Liver (tissue), 9 donors: ENCODE data around the gene SEPTIN1. TPM values are rescaled to one million over a fixed set of nuclear protein-coding genes. Genes with fewer than 3 reads are reported as not detected.

Experiments
- DNase-seq: peaks from one replicate; pipeline ENCODE4 v3.0.0-alpha.2; 2017; ENCODE audit warnings: low spot score
- H3K27ac ChIP-seq, 2 donors: one replicate each; pipeline ENCODE4 v1.7.0; 2013; ENCODE audit warnings: inconsistent platforms in 2 of 2, low read length in 2 of 2, control low read depth in 1 of 2, low read depth in 1 of 2, mild to moderate bottlenecking in 1 of 2
- H3K27me3 ChIP-seq, 4 donors: one replicate each; pipeline versions ENCODE4 v1.6.1 to v1.7.0; 2013; ENCODE audit warnings: low read length in 3 of 4, inconsistent platforms in 1 of 4, mild to moderate bottlenecking in 1 of 4, moderate library complexity in 1 of 4; ENCODE audit not compliant: control insufficient read depth in 4 of 4, insufficient read depth in 4 of 4
- H3K36me3 ChIP-seq, 4 donors: one replicate each; pipeline versions ENCODE4 v1.6.1 to v1.7.0; 2013; ENCODE audit warnings: low read length in 3 of 4, mild to moderate bottlenecking in 3 of 4, low read depth in 1 of 4, moderate library complexity in 1 of 4; ENCODE audit not compliant: control insufficient read depth in 4 of 4, insufficient read depth in 3 of 4
- H3K4me1 ChIP-seq, 4 donors: one replicate each; pipeline versions ENCODE4 v1.6.1 to v1.7.0; 2013; ENCODE audit warnings: low read length in 3 of 4, mild to moderate bottlenecking in 3 of 4, moderate library complexity in 1 of 4; ENCODE audit not compliant: control insufficient read depth in 4 of 4, insufficient read depth in 4 of 4
- H3K4me3 ChIP-seq, 3 donors: one replicate each; pipeline versions ENCODE4 v1.6.1 to v1.7.0; 2013; ENCODE audit warnings: low read length in 3 of 3, control low read depth in 1 of 3, low read depth in 1 of 3, mild to moderate bottlenecking in 1 of 3
- H3K9ac ChIP-seq, 2 donors: one replicate each; pipeline ENCODE4 v1.7.0; 2013; ENCODE audit warnings: low read length in 2 of 2, mild to moderate bottlenecking in 2 of 2, moderate library complexity in 2 of 2, control low read depth in 1 of 2, low read depth in 1 of 2
- H3K9me3 ChIP-seq, 4 donors: one replicate each; pipeline versions ENCODE4 v1.6.1 to v1.7.0; 2013; ENCODE audit warnings: low read length in 3 of 4; ENCODE audit not compliant: control insufficient read depth in 4 of 4
- ATF3 ChIP-seq: IDR thresholded peaks from 2 replicates; pipeline ENCODE4 v1.6.1; 2016; ENCODE audit warnings: antibody characterized with exemption
- CTCF ChIP-seq: fragments of 150-350 bp; IDR thresholded peaks from 2 replicates; pipeline ENCODE4 v1.5.1; 2017; ENCODE audit warnings: improper control_type of control experiment, low read depth, low read length; ENCODE audit not compliant: missing input control
- EGR1 ChIP-seq, 2 donors: IDR thresholded peaks; 2 replicates each; pipeline ENCODE4 v1.6.1; 2016 to 2018; ENCODE audit warnings: antibody characterized with exemption in 2 of 2, low read depth in 2 of 2
- FOXA1 ChIP-seq: IDR thresholded peaks from 2 replicates; pipeline ENCODE4 v1.6.1; 2016; ENCODE audit warnings: antibody characterized with exemption
- FOXA2 ChIP-seq: IDR thresholded peaks from 2 replicates; pipeline ENCODE4 v1.6.1; 2016; ENCODE audit warnings: antibody characterized with exemption
- GABPA ChIP-seq, 2 donors: IDR thresholded peaks in 1 of 2; conservative IDR thresholded peaks in 1 of 2; 2 replicates each; pipeline ENCODE4 v1.6.1; 2016; ENCODE audit warnings: antibody characterized with exemption in 2 of 2, mild to moderate bottlenecking in 1 of 2, moderate library complexity in 1 of 2
- HNF4A ChIP-seq, 2 donors: conservative IDR thresholded peaks; 2 replicates each; pipeline ENCODE4 v1.6.1; 2016; ENCODE audit warnings: antibody characterized with exemption in 2 of 2, mild to moderate bottlenecking in 2 of 2
- HNF4G ChIP-seq: IDR thresholded peaks from 2 replicates; pipeline ENCODE4 v1.6.1; 2016; ENCODE audit warnings: antibody characterized with exemption
- JUND ChIP-seq, 2 donors: IDR thresholded peaks; 2 replicates each; pipeline ENCODE4 v1.6.1; 2016; ENCODE audit warnings: antibody characterized with exemption in 2 of 2
- MAX ChIP-seq: IDR thresholded peaks from 2 replicates; pipeline ENCODE4 v1.6.1; 2016; ENCODE audit warnings: antibody characterized with exemption
- NR2F2 ChIP-seq: IDR thresholded peaks from 2 replicates; pipeline ENCODE4 v1.6.1; 2016; ENCODE audit warnings: antibody characterized with exemption
- RAD21 ChIP-seq, 2 donors: IDR thresholded peaks; 2 replicates each; pipeline ENCODE4 v1.6.1; 2016; ENCODE audit warnings: antibody characterized with exemption in 2 of 2, mild to moderate bottlenecking in 2 of 2
- REST ChIP-seq: IDR thresholded peaks from 2 replicates; pipeline ENCODE4 v1.6.1; 2016; ENCODE audit warnings: antibody characterized with exemption, mild to moderate bottlenecking
- RXRA ChIP-seq, 2 donors: IDR thresholded peaks; 2 replicates each; pipeline ENCODE4 v1.6.1; 2017 to 2018; ENCODE audit warnings: antibody characterized with exemption in 2 of 2, mild to moderate bottlenecking in 1 of 2
- SP1 ChIP-seq: IDR thresholded peaks from 2 replicates; pipeline ENCODE4 v1.6.1; 2018; ENCODE audit warnings: antibody characterized with exemption, mild to moderate bottlenecking
- TAF1 ChIP-seq: conservative IDR thresholded peaks from 2 replicates; pipeline ENCODE4 v1.6.1; 2016; ENCODE audit warnings: antibody characterized with exemption, mild to moderate bottlenecking
- YY1 ChIP-seq: IDR thresholded peaks from 2 replicates; pipeline ENCODE4 v1.6.1; 2016; ENCODE audit warnings: antibody characterized with exemption, mild to moderate bottlenecking
- ZBTB33 ChIP-seq: IDR thresholded peaks from 2 replicates; pipeline ENCODE4 v1.6.1; 2016; ENCODE audit warnings: antibody characterized with exemption
- WGBS: extraction: QIAGEN DNeasy Blood & Tissue Kit; methylation state at CpG from one replicate; pipeline ENCODE4 v1.1.7; 2013; 5-methylcytosine and 5-hydroxymethylcytosine counted together
- polyA plus RNA-seq, 2 donors: library from polyadenylated mRNA; stranded (reverse) in 1 of 2; unstranded in 1 of 2; fragments of 200-250 nt in 1 of 2; fragments of >200 nt in 1 of 2; fragmentation: Nextera tagmentation in 1 of 2; extraction: Ambion mirVana in 1 of 2; gene quantifications; one replicate each; pipeline versions ENCODE4 v1.2.1 to v1.2.3, GENCODE V29; 2013 to 2015
- total RNA-seq, 2 donors: library from RNA; depleted of rRNA; stranded (reverse); fragments of >200 nt; gene quantifications; one replicate each; pipeline ENCODE4 v1.2.3, GENCODE V29; 2014
- donor health status: healthy.
- donor health status: healthy.
- donor health status: healthy.
- donor health status: healthy.
- donor health status: healthy.

SEPTIN1 gene
- total and polyA plus RNA-seq, 4 donors = 0.42 to 2.8 (median 1.2) TPM

- 96% methylated on average over 8 of the region's 8 CpGs for WGBS
- TF ChIP-seq RAD21 (IDR thresholded peaks at IDR 0.05) = no peak
- no peaks in the 10 kb centered on the region for H3K9me3 ChIP-seq
Observed at GRCh38 chr16:30376461-30376902, 5.9 kb downstream of the SEPTIN1 start.

GRCh38 chr16:30375864-30376263, 6.5 kb downstream of the SEPTIN1 start:
- no peaks in the 10 kb centered on the region for H3K27me3 ChIP-seq
- no peaks in the 10 kb centered on the region for H3K36me3 ChIP-seq
- H3K9me3 ChIP-seq = no peaks in the 10 kb centered on the region
- no peak overlapping the region for H3K9ac ChIP-seq
- DNase-seq = no peak
- TF ChIP-seq YY1 (no peak), RAD21 (IDR thresholded peaks at IDR 0.05) (no peak)
- WGBS = 96% methylated on average over 8 of the region's 8 CpGs
- peaks cover 5 to 21% (median 11%) of the 10 kb centered on the region in 4 donors for H3K4me1 ChIP-seq
- H3K4me3 ChIP-seq = no peak overlapping the region
- no peak overlapping the region for H3K27ac ChIP-seq

More at GRCh38 chr16:30376461-30376902, 5.9 kb downstream of the SEPTIN1 start:
- Histone ChIP-seq H3K27ac (no peak overlapping the region), H3K27me3 (no peaks in the 10 kb centered on the region), H3K36me3 (no peaks in the 10 kb centered on the region), H3K9ac (no peak overlapping the region), H3K4me3 (no peak overlapping the region), H3K4me1 (peaks cover 5 to 15% (median 9%) of the 10 kb centered on the region in 4 donors)
- no peak for DNase-seq

GRCh38 chr16:30374538-30374937, 7.8 kb downstream of the SEPTIN1 start, which contains the start of gene MYL11:
Gene MYL11, plus strand, starts transcription at chr16:30374802. Its CDS starts 56 bp downstream, at chr16:30374858.
- Histone ChIP-seq H3K9ac (no peak within 1 kb of the TSS), H3K27ac (peak within 1 kb of the TSS in 1 of 2 donors; percentile 38), H3K27me3 (no peaks in the 10 kb centered on the region), H3K4me3 (no peak within 1 kb of the TSS), H3K4me1 (peaks cover 5 to 21% (median 11%) of the 10 kb centered on the region in 4 donors), H3K9me3 (no peaks in the 10 kb centered on the region), H3K36me3 (no peaks in the 10 kb centered on the region)
- no peak for TF ChIP-seq NR2F2
- no peak for TF ChIP-seq YY1
- TF ChIP-seq CTCF = no peak
- no peak for TF ChIP-seq JUND (IDR thresholded peaks at IDR 0.05)
- no peak for TF ChIP-seq SP1
- no peak for TF ChIP-seq MAX
- TF ChIP-seq GABPA (IDR thresholded peaks at IDR 0.05 in 1 of 2, conservative IDR thresholded peaks at IDR 0.05 in 1 of 2) = no peak
- TF ChIP-seq ZBTB33 = no peak
- TF ChIP-seq FOXA1 = no peak
- no peak for TF ChIP-seq EGR1 (IDR thresholded peaks at IDR 0.05; ENCODE audit: low read depth in 2 of 2)
- TF ChIP-seq FOXA2 = no peak
- no peak for TF ChIP-seq TAF1
- TF ChIP-seq HNF4G = no peak
- TF ChIP-seq HNF4A (conservative IDR thresholded peaks at IDR 0.05) = no peak
- TF ChIP-seq REST = no peak
- no peak for TF ChIP-seq ATF3
- no peak for TF ChIP-seq RXRA (IDR thresholded peaks at IDR 0.05)
- no peak for DNase-seq
- WGBS = 93% methylated on average over 6 of the region's 6 CpGs
